SU-DHL-6 (cell line): ENCODE data around the gene LRRC2.
"Not testable (repeated sequence)": the region's sequence is repeated elsewhere in the genome, so short reads cannot be mapped to it uniquely, and the experiment has no call there.

Experiments used
- H2AFZ ChIP-seq: fragments of 200-600 bp; sonication (generic); 2 replicates; pipeline ENCODE4 v1.6.1; 2014; ENCODE audit warnings: low read depth, mild to moderate bottlenecking, moderate library complexity, mixed read lengths, antibody characterized with exemption, low read length; ENCODE audit not compliant: severe bottlenecking
- H3F3A ChIP-seq: fragments of 200-600 bp; shearing (Covaris generic); 2 replicates; pipeline ENCODE4 v1.6.0; 2016; ENCODE audit warnings: antibody characterized with exemption, mild to moderate bottlenecking; ENCODE audit not compliant: insufficient read depth
- H3K27ac ChIP-seq: fragments of 200-600 bp; sonication (generic); 2 replicates; pipeline ENCODE4 v1.5.1; 2016; ENCODE audit warnings: low read depth, mild to moderate bottlenecking, low read length, moderate library complexity, mixed read lengths
- H3K27me3 ChIP-seq: fragments of 200-600 bp; sonication (generic), shearing (Covaris generic); 2 replicates; pipeline ENCODE4 v1.6.0; 2014; ENCODE audit warnings: mild to moderate bottlenecking, low read length
- H3K36me3 ChIP-seq: fragments of 200-600 bp; sonication (generic); 2 replicates; pipeline ENCODE4 v1.6.1; 2014; ENCODE audit warnings: mild to moderate bottlenecking, low read length, mixed read lengths
- H3K4me2 ChIP-seq: fragments of 300-600, 200-600 bp; shearing (Covaris generic), sonication (generic); 2 replicates; pipeline ENCODE4 v1.6.0; 2014; ENCODE audit warnings: low read length, low read depth, mild to moderate bottlenecking; ENCODE audit not compliant: poor library complexity, severe bottlenecking
- H3K4me3 ChIP-seq: fragments of 200-600 bp; sonication (generic); 2 replicates; pipeline ENCODE4 v1.5.1; 2014; ENCODE audit warnings: antibody characterized with exemption, low read length, mild to moderate bottlenecking, mixed read lengths; ENCODE audit not compliant: insufficient read depth, poor library complexity, severe bottlenecking
- H3K79me2 ChIP-seq: fragments of 200-600 bp; sonication (generic); 2 replicates; pipeline ENCODE4 v1.6.1; 2014; ENCODE audit warnings: mild to moderate bottlenecking, low read length, moderate library complexity; ENCODE audit not compliant: insufficient read depth
- H3K9ac ChIP-seq: fragments of 200-600 bp; sonication (generic); 2 replicates; pipeline ENCODE4 v1.7.0; 2014; ENCODE audit warnings: mild to moderate bottlenecking, low read length
- H3K9me2 ChIP-seq: fragments of 200-600 bp; sonication (generic); replicated peaks from 2 replicates; pipeline ENCODE4 v1.6.1; 2014; ENCODE audit warnings: low read length; ENCODE audit not compliant: insufficient read depth
- H3K9me3 ChIP-seq: fragments of 200-600 bp; sonication (generic); 2 replicates; pipeline ENCODE4 v1.6.1; 2014; ENCODE audit warnings: low read length, mixed read lengths; ENCODE audit not compliant: insufficient read depth
- H4K20me1 ChIP-seq: fragments of 200-600 bp; sonication (generic); 2 replicates; pipeline ENCODE4 v1.6.1; 2014; ENCODE audit warnings: low read depth, mild to moderate bottlenecking, antibody characterized with exemption, low read length, moderate library complexity, mixed read lengths
- EZH2phosphoT487 ChIP-seq: fragments of 200-600 bp; sonication (generic), shearing (Covaris generic); conservative IDR thresholded peaks from 2 replicates; pipeline ENCODE4 v1.6.1; 2018; ENCODE audit warnings: mild to moderate bottlenecking, antibody characterized with exemption, low read length, moderate library complexity, mixed read lengths
- TF ChIP-seq, protein P1 (sequence below): fragments of 200-600 bp; sonication (generic); IDR thresholded peaks from one replicate; pipeline ENCODE4 v1.5.1; 2017; ENCODE audit warnings: antibody characterized with exemption, mild to moderate bottlenecking, low read length, moderate library complexity; ENCODE audit not compliant: insufficient read depth, poor library complexity, severe bottlenecking

The LRRC2 gene

GRCh38 chr3:46579756-46580286 lies 13.7 kb upstream of the LRRC2 start:
- H3K9ac ChIP-seq = no peak overlapping the region
- H3K4me3 ChIP-seq = no peak overlapping the region
- TF ChIP-seq EZH2phosphoT487 = no peak
- TF ChIP-seq, protein P1, sequence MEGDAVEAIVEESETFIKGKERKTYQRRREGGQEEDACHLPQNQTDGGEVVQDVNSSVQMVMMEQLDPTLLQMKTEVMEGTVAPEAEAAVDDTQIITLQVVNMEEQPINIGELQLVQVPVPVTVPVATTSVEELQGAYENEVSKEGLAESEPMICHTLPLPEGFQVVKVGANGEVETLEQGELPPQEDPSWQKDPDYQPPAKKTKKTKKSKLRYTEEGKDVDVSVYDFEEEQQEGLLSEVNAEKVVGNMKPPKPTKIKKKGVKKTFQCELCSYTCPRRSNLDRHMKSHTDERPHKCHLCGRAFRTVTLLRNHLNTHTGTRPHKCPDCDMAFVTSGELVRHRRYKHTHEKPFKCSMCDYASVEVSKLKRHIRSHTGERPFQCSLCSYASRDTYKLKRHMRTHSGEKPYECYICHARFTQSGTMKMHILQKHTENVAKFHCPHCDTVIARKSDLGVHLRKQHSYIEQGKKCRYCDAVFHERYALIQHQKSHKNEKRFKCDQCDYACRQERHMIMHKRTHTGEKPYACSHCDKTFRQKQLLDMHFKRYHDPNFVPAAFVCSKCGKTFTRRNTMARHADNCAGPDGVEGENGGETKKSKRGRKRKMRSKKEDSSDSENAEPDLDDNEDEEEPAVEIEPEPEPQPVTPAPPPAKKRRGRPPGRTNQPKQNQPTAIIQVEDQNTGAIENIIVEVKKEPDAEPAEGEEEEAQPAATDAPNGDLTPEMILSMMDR = no peak
- H3K9me3 ChIP-seq = no peaks in the 10 kb centered on the region
- H3K9me2 ChIP-seq = no peaks in the 10 kb centered on the region
- no peaks in the 10 kb centered on the region for H3K36me3 ChIP-seq
- H3K27me3 ChIP-seq = no peaks in the 10 kb centered on the region
- H2AFZ ChIP-seq = no peak overlapping the region
- no peaks in the 10 kb centered on the region for H4K20me1 ChIP-seq
- H3F3A ChIP-seq = no peaks in the 10 kb centered on the region
- no peak overlapping the region for H3K4me2 ChIP-seq
- no peak overlapping the region for H3K27ac ChIP-seq
- no peaks in the 10 kb centered on the region for H3K79me2 ChIP-seq

DNA sequence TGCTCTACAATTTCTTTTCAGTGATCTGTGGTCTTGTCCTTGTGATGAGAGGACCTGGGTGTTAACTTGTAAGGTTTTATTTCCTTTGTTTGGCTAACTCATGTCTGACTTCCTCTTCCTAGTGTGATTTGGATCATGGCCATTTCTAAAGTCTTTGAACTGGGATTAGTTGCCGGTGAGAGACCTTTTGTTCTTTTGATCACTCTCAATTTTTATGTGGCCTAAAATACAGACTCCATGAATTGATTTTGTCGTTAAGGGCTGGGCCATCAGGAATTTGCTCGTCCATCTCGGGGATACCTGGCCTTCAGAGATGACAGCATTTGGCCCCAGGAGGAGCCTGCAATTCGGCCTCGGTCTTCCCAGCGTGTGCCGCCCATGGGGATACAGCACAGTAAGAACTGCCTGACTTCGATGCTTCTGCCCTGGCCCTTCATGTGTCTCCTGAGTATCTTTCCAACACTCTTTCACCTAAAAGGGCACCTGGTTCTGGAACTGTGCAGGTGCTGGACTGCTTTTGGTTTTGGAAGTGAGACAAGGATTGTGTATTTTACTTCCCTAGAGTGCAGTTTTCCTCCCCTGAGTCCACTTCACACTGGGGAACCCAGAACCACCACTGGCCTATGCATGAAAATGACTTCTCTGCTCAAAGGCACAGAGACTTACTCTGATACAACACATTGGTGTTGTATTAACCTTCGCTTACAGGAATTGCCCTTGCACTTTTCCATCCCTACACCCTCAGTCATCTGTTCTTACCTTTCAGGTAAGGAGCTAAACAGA lies 13.1 kb upstream of the LRRC2 start:
- Histone ChIP-seq H3K9me3 (no peaks in the 10 kb centered on the region), H3K4me2 (no peak overlapping the region), H3K27ac (no peak overlapping the region), H3K9ac (no peak overlapping the region), H3K4me3 (no peak overlapping the region), H3F3A (no peaks in the 10 kb centered on the region), H3K79me2 (no peaks in the 10 kb centered on the region), H3K9me2 (no peaks in the 10 kb centered on the region), H3K27me3 (no peaks in the 10 kb centered on the region), H2AFZ (no peak overlapping the region), H3K36me3 (no peaks in the 10 kb centered on the region), H4K20me1 (no peaks in the 10 kb centered on the region)
- TF ChIP-seq, protein P1 = no peak
- no peak for TF ChIP-seq EZH2phosphoT487

DNA sequence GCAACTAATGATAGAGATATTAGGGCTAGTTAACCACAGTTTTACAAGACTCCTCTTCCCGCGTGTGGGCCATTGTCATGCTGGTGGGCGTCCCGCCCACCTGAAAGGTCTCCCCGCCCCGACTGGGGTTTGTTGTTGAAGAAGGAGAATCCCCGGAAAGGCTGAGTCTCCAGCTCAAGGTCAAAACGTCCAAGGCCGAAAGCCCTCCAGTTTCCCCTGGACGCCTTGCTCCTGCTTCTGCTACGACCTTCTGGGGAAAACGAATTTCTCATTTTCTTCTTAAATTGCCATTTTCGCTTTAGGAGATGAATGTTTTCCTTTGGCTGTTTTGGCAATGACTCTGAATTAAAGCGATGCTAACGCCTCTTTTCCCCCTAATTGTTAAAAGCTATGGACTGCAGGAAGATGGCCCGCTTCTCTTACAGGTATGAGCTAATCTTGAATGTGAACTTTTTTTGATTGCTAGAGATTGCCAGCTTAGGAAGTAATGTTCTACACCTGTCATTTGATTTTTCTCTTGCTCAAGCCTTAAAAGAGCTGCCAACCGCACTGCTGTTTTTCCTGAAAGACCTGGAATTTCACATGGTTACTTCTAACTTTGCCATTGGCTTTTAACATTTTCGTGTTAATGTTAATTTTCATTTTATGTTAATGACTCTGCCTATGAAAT lies 11.6 kb upstream of the LRRC2 start:
- H2AFZ ChIP-seq, H3K79me2 ChIP-seq, H3K4me3 ChIP-seq, H4K20me1 ChIP-seq, H3K9me3 ChIP-seq, H3K9ac ChIP-seq, H3F3A ChIP-seq, H3K36me3 ChIP-seq, H3K9me2 ChIP-seq, H3K4me2 ChIP-seq, H3K27ac ChIP-seq, H3K27me3 ChIP-seq: not testable (repeated sequence)

GRCh38 chr3:46576879-46577278 lies 10.8 kb upstream of the LRRC2 start:
- Histone ChIP-seq H3F3A (no peaks in the 10 kb centered on the region), H4K20me1 (no peaks in the 10 kb centered on the region), H3K36me3 (no peaks in the 10 kb centered on the region), H3K27me3 (no peaks in the 10 kb centered on the region), H2AFZ (no peak overlapping the region), H3K79me2 (no peaks in the 10 kb centered on the region), H3K9ac (no peak overlapping the region), H3K4me3 (no peak overlapping the region), H3K9me2 (no peaks in the 10 kb centered on the region), H3K4me2 (no peak overlapping the region), H3K9me3 (no peaks in the 10 kb centered on the region), H3K27ac (no peak overlapping the region)
- TF ChIP-seq EZH2phosphoT487 = no peak
- TF ChIP-seq, protein P1 = no peak
